ENCODE results near the gene NPAS3.

DNA sequence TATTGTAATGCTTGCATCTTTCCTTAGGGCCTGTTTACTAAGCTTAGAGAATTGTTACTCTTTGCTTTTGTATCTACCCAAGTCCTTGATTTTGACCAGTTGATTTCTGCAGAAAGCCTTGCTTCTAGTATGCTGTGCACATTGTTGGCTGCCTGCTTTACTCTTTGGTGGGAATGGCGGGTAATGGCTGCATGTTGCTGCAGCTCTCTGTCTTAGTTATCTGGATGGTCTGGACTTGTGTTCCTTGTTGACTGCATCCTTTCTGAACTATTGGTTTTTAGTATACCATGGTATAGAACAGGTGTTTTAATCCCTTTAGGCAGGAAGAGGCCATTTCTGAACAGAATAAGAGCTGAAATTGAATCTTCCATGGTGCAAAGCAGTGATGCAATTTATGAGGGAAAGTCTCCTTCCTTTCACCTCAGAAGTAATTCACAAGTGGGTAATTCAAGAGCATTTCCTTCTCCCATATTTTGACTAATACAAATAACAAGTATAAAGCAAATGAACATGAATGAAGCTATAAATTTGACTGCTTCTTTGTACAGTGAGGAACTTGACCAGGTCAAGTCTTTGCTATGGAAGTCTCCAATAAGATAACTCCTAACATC, 466.4 kb downstream of the NPAS3 start:
- TF ChIP-seq, protein P1, sequence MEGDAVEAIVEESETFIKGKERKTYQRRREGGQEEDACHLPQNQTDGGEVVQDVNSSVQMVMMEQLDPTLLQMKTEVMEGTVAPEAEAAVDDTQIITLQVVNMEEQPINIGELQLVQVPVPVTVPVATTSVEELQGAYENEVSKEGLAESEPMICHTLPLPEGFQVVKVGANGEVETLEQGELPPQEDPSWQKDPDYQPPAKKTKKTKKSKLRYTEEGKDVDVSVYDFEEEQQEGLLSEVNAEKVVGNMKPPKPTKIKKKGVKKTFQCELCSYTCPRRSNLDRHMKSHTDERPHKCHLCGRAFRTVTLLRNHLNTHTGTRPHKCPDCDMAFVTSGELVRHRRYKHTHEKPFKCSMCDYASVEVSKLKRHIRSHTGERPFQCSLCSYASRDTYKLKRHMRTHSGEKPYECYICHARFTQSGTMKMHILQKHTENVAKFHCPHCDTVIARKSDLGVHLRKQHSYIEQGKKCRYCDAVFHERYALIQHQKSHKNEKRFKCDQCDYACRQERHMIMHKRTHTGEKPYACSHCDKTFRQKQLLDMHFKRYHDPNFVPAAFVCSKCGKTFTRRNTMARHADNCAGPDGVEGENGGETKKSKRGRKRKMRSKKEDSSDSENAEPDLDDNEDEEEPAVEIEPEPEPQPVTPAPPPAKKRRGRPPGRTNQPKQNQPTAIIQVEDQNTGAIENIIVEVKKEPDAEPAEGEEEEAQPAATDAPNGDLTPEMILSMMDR (conservative IDR thresholded peaks at IDR 0.05; ENCODE audit: low read length), result no peak
- TF ChIP-seq EZH2phosphoT487 (IDR thresholded peaks at IDR 0.05; ENCODE audit: borderline replicate concordance, low read depth, low read length), result no peak
